ENCODE data around the gene TMEM229B. TPM values are rescaled to one million over a fixed set of nuclear protein-coding genes. Genes with fewer than 3 reads are reported as not detected.

Gene TMEM229B
- total and polyA plus RNA-seq, 2 of the 4 experiments (the other 2 are of a cell fraction), result under 0.01 TPM; not detected in 1

DNA sequence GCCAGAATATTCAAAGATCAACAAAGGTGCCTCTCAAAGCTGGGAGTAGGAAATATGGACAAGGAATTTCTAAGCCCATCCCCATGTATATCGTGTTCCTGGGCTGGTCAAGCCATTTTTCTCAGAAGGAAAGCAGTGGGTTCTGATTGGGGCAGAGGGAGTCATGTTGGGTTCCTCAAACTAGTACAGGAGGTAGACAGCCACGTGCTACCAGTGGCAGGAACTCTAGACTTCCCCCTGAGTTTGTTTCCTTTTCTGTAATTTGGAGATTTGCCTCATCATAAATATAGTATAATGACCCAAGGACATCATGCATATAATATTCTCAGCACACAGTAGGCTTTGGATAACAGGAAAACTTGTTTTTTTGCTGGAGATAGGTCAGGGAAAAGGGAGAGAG is 28.2 kb upstream of the TMEM229B start:
- ChIA-PET CTCF (interaction anchor here (1.0 to 2.1 kb wide), 3 partner anchors 10 to 187 kb away, joined by 3 to 9 read pairs (median 3); no protein-coding TSS in a partner anchor), POLR2A (ENCODE audit: unreplicated experiment) (no interaction called here)
- no peak overlapping the region for H4K5ac ChIP-seq (ENCODE audit: low read depth, low read length)
- no peak overlapping the region for H3K27ac ChIP-seq (ENCODE audit: insufficient read depth, low read length)
- no peak for TF ChIP-seq POLR2A (IDR thresholded peaks at IDR 0.05; ENCODE audit: low read depth, low read length)
- no peak for TF ChIP-seq CTCF (conservative IDR thresholded peaks at IDR 0.05; ENCODE audit: low read depth, low read length)
- no peak for TF ChIP-seq SMC3 (IDR thresholded peaks at IDR 0.05; ENCODE audit: low read depth, low read length)
- TF ChIP-seq BHLHE40 (IDR thresholded peaks at IDR 0.05; ENCODE audit: low read depth, low read length), result no peak
- TF ChIP-seq MXI1 (IDR thresholded peaks at IDR 0.05; ENCODE audit: borderline replicate concordance, low read depth, low read length), result no peak
- TF ChIP-seq NFE2L2 (IDR thresholded peaks at IDR 0.05; ENCODE audit: low read depth, low read length), result no peak
- no peak for TF ChIP-seq CHD1 (IDR thresholded peaks at IDR 0.05; ENCODE audit: low read depth, low read length)
- no peak for TF ChIP-seq RCOR1 (IDR thresholded peaks at IDR 0.05; ENCODE audit: insufficient replicate concordance, low read length)
- TF ChIP-seq, protein P1, sequence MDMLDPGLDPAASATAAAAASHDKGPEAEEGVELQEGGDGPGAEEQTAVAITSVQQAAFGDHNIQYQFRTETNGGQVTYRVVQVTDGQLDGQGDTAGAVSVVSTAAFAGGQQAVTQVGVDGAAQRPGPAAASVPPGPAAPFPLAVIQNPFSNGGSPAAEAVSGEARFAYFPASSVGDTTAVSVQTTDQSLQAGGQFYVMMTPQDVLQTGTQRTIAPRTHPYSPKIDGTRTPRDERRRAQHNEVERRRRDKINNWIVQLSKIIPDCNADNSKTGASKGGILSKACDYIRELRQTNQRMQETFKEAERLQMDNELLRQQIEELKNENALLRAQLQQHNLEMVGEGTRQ (IDR thresholded peaks at IDR 0.05; ENCODE audit: low read depth, low read length), result no peak
- no peak for TF ChIP-seq MAZ (IDR thresholded peaks at IDR 0.05; ENCODE audit: borderline replicate concordance, low read depth, low read length)
- TF ChIP-seq RFX5 (IDR thresholded peaks at IDR 0.05; ENCODE audit: low read depth, low read length), result no peak
- H3K9me1 ChIP-seq (ENCODE audit: insufficient read depth, low read length), result no peaks in the 10 kb centered on the region
- H3K27me3 ChIP-seq (ENCODE audit: control insufficient read depth, insufficient read depth, low read length), result peaks cover 68% of the 10 kb centered on the region
- no peak overlapping the region for H3K56ac ChIP-seq (ENCODE audit: extremely low read depth, insufficient read depth, low read length)
- no peaks in the 10 kb centered on the region for H4K20me1 ChIP-seq (ENCODE audit: insufficient read depth, low read length)
- H3K79me1 ChIP-seq (ENCODE audit: low read depth in 1 of 2, low read length in 2 of 2), result no peaks in the 10 kb centered on the region
- H3K4me3 ChIP-seq (ENCODE audit: insufficient read depth, low read depth, low read length), result no peak overlapping the region
- H3K18ac ChIP-seq (ENCODE audit: low read depth, low read length), result no peak overlapping the region
- no peak overlapping the region for H2BK20ac ChIP-seq (ENCODE audit: low read depth, low read length)
- DNase-seq (no peak), ATAC-seq (ENCODE audit: low read depth) (no peak)
- no peak overlapping the region for H2BK15ac ChIP-seq (ENCODE audit: low read depth, low read length)
- BruUV-seq (replicated peaks), result no TSS peak
- no peaks in the 10 kb centered on the region for H3K36me3 ChIP-seq (ENCODE audit: control insufficient read depth, insufficient read depth, low read length)
- in situ Hi-C loops (cut with MboI; ENCODE audit: low sequenced_read_pairs), result no loop called here
- no peak overlapping the region for H2AFZ ChIP-seq (replicated peaks; ENCODE audit: low read length, poor library complexity)
- H2AK9ac ChIP-seq (replicated peaks; ENCODE audit: low read depth, low read length, poor library complexity), result no peak overlapping the region
- WGBS, 2 experiments (ENCODE audit: extremely low coverage in 2 of 2, insufficient read length in 1 of 2), result no CpG with 5 or more reads among the region's 2 CpGs
- H4K8ac ChIP-seq (ENCODE audit: low read depth in 2 of 2, low read length in 2 of 2), result no peak overlapping the region
- dilution Hi-C loops (cut with HindIII; ENCODE audit: low sequenced_read_pairs, unreplicated experiment), result no loop called here
- H3K4me2 ChIP-seq (ENCODE audit: low read depth, low read length), result no peak overlapping the region
- H3K14ac ChIP-seq (replicated peaks; ENCODE audit: low read depth, low read length), result no peak overlapping the region
- H2BK120ac ChIP-seq (ENCODE audit: low read depth, low read length), result no peak overlapping the region
- no peak overlapping the region for H3K23ac ChIP-seq (ENCODE audit: low read depth, low read length)
- H3K9ac ChIP-seq (ENCODE audit: low read depth, low read length), result no peak overlapping the region
- no peaks in the 10 kb centered on the region for H3K9me3 ChIP-seq (ENCODE audit: control insufficient read depth, insufficient read depth, low read length)
- H2BK5ac ChIP-seq (ENCODE audit: low read depth, low read length, poor library complexity, severe bottlenecking), result no peak overlapping the region
- intact Hi-C loops (cut with micrococcal nuclease), result no loop called here
- no peaks in the 10 kb centered on the region for H3K4me1 ChIP-seq (ENCODE audit: control insufficient read depth, insufficient read depth, low read length)
- no peak overlapping the region for H2AK5ac ChIP-seq (ENCODE audit: low read depth, low read length)
- no peak overlapping the region for H3K4ac ChIP-seq (ENCODE audit: low read depth, low read length)
- no peak overlapping the region for H4K91ac ChIP-seq (ENCODE audit: insufficient read depth, low read depth, low read length)
